Right lobe of liver (tissue), 4 donors: Measurements from ENCODE around the gene DLAT.

Experiments
- POLR2A ChIP-seq: fragments of 450-650 bp; IDR thresholded peaks from one replicate; pipeline ENCODE4 v1.6.1; 2017; ENCODE audit warnings: antibody characterized with exemption, mild to moderate bottlenecking
- TF ChIP-seq, protein P1 (sequence below), 4 donors: fragments of 200-600 bp in 3 of 4; fragments of 450-650 bp in 1 of 4; IDR thresholded peaks; one replicate each; pipeline versions ENCODE4 v1.5.1 to v1.8.0; 2016 to 2022; ENCODE audit warnings: antibody characterized with exemption in 4 of 4, mild to moderate bottlenecking in 2 of 4
- donor health status: DM: no; HTN: no; CAD: no.
- donor health status: DM: no; HTN: no; CAD: no.
- donor health status: DM: no; HTN: yes; CAD: no.

DNA sequence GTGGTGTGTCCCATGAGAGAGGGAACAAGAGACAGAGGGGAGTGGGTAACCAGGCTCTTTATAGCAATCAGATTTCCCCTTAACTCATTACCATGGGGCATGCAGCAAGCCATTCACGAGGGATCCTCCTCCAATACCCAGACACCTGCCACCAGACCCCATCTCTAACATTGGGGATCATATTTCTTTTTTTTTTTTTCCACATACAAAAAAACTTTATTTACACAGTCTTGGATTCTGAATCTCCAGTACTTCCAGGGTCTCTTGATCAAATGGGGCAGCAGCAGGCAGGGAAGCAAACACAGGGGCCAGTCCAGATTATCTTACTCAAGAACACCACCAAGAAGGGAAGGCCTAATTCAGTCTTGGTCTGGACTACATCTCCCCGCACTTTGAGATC is 4.3 kb downstream of the DLAT start:
- TF ChIP-seq, protein P1, sequence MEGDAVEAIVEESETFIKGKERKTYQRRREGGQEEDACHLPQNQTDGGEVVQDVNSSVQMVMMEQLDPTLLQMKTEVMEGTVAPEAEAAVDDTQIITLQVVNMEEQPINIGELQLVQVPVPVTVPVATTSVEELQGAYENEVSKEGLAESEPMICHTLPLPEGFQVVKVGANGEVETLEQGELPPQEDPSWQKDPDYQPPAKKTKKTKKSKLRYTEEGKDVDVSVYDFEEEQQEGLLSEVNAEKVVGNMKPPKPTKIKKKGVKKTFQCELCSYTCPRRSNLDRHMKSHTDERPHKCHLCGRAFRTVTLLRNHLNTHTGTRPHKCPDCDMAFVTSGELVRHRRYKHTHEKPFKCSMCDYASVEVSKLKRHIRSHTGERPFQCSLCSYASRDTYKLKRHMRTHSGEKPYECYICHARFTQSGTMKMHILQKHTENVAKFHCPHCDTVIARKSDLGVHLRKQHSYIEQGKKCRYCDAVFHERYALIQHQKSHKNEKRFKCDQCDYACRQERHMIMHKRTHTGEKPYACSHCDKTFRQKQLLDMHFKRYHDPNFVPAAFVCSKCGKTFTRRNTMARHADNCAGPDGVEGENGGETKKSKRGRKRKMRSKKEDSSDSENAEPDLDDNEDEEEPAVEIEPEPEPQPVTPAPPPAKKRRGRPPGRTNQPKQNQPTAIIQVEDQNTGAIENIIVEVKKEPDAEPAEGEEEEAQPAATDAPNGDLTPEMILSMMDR (IDR thresholded peaks at IDR 0.05), result no peak
- no peak for TF ChIP-seq POLR2A
